ENCODE data around the gene PCBP4. TPM values are rescaled to one million over a fixed set of nuclear protein-coding genes. Genes with fewer than 3 reads are reported as not detected.

PCBP4 gene
- total RNA-seq, 1 donor from 2014 or later: 47.5 TPM

DNA sequence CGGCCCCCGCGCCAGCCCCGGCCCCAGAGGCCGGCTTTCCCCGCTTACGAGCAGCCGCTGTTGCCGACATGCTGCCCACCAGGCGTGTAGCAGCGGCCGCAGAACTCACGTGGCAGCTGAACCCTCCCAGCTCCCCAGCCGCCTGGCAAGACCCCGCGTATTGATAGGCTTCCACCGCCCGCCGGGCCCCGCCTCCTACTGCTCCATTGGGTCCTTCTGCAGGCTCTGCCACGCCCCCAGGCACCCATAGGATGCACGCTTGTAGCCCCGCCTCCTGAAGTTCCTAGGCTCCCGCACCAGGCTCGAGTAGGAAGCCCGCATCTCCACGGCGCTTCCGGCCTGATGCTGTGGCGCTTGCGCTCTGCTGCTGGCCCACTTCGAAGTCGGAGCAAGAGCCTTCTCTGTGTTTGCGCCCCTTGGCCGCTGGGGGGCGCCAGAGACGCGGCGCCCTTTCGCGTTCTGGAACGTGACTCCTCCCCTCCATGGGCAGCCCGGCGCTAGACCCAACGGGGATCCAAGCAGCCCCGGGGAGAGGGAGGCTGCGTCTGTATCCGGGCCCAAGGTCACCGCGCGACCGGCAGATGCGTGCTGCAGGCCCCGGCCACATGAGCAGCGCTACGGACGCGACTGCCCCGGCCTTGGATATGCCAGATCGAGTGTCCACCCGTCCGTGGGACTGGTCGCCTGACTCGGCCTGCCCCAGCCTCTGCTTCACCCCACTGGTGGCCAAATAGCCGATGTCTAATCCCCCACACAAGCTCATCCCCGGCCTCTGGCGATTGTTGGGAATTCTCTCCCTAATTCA lies 25.3 kb downstream of the PCBP4 start, which contains the start of the genes PARP3 and RRP9:
Gene PARP3 (plus strand): TSS at position 566 of the 805 bp plus-strand sequence. CDS start 993 bp downstream, outside the sequence.
Gene RRP9 (minus strand): TSS at position 107 of the 805 bp plus-strand sequence. CDS start 37 bp downstream, at position 70.
- peak within 1 kb of the TSS; percentile 89 for H3K27ac Mint-ChIP-seq (ENCODE audit: unreplicated experiment)
- TF ChIP-seq, protein P1, sequence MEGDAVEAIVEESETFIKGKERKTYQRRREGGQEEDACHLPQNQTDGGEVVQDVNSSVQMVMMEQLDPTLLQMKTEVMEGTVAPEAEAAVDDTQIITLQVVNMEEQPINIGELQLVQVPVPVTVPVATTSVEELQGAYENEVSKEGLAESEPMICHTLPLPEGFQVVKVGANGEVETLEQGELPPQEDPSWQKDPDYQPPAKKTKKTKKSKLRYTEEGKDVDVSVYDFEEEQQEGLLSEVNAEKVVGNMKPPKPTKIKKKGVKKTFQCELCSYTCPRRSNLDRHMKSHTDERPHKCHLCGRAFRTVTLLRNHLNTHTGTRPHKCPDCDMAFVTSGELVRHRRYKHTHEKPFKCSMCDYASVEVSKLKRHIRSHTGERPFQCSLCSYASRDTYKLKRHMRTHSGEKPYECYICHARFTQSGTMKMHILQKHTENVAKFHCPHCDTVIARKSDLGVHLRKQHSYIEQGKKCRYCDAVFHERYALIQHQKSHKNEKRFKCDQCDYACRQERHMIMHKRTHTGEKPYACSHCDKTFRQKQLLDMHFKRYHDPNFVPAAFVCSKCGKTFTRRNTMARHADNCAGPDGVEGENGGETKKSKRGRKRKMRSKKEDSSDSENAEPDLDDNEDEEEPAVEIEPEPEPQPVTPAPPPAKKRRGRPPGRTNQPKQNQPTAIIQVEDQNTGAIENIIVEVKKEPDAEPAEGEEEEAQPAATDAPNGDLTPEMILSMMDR (IDR thresholded peaks at IDR 0.05): peak; percentile 100
- no peaks in the 10 kb centered on the region for H3K9me3 Mint-ChIP-seq (ENCODE audit: unreplicated experiment)
- DNase-seq (ENCODE audit: extremely low spot score, unreplicated experiment): peak; percentile 100
- H3K4me1 Mint-ChIP-seq (ENCODE audit: unreplicated experiment): peaks cover 26% of the 10 kb centered on the region
- no peaks in the 10 kb centered on the region for H3K27me3 Mint-ChIP-seq (ENCODE audit: unreplicated experiment)
- peak within 1 kb of the TSS; percentile 84 for H3K4me3 Mint-ChIP-seq (ENCODE audit: unreplicated experiment)
- peaks cover 12% of the 10 kb centered on the region for H3K36me3 Mint-ChIP-seq (ENCODE audit: unreplicated experiment)

- DNase-seq (ENCODE audit: extremely low spot score, unreplicated experiment): no peak
- H3K4me1 Mint-ChIP-seq (ENCODE audit: unreplicated experiment): peaks cover 26% of the 10 kb centered on the region
- H3K4me3 Mint-ChIP-seq (ENCODE audit: unreplicated experiment): peak overlapping the region; percentile 84
- H3K9me3 Mint-ChIP-seq (ENCODE audit: unreplicated experiment): no peaks in the 10 kb centered on the region
- TF ChIP-seq, protein P1 (IDR thresholded peaks at IDR 0.05): no peak
- H3K27ac Mint-ChIP-seq (ENCODE audit: unreplicated experiment): peak overlapping the region; percentile 65
- H3K27me3 Mint-ChIP-seq (ENCODE audit: unreplicated experiment): no peaks in the 10 kb centered on the region
- peaks cover 15% of the 10 kb centered on the region for H3K36me3 Mint-ChIP-seq (ENCODE audit: unreplicated experiment)
Measured at GRCh38 chr3:51941463-51941797, 25.8 kb downstream of the PCBP4 start.

DNA sequence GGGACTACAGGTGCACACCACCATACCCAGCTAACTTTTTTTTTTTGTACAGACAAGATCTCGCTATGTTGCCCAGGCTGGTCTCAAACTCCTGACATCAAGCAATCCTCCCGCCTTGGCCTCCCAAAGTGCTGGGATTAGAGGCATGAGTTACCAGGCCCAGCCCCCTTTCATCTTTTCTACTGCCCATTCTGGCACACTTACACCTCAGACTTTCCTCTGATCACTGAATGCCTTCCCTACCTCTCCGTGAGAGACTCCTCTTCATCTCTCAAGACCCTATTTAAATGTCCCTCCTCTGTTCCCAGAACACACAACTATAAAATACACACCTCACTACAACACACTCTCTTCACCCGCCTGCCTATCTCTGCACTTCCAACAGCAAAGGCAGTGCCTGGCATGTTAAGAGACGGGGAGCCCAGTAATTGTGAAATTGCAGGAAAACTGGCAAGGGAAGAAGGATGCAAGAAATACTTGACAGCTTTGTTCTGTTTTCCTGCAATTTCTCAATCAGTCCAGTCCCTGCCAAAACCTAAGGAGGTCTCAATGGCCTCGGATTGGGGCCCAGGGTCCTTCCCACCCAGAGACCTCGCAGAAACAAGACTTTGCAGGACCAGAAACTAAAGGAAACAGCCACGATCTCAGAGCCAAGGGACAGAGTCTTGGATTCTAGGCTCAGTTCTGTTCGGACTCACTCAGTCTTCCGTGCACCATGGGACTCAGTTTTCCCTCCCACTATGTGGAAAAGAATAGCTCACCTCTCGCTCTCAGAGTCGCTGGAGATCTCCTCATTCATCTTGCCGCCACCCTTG lies 26.4 kb downstream of the PCBP4 start:
- peak; percentile 57 for DNase-seq (ENCODE audit: extremely low spot score, unreplicated experiment)
- Mint-ChIP-seq H3K9me3 (ENCODE audit: unreplicated experiment) (no peaks in the 10 kb centered on the region), H3K27ac (ENCODE audit: unreplicated experiment) (peak overlapping the region; percentile 65), H3K27me3 (ENCODE audit: unreplicated experiment) (no peaks in the 10 kb centered on the region), H3K36me3 (ENCODE audit: unreplicated experiment) (peaks cover 18% of the 10 kb centered on the region), H3K4me1 (ENCODE audit: unreplicated experiment) (peaks cover 26% of the 10 kb centered on the region), H3K4me3 (ENCODE audit: unreplicated experiment) (peak overlapping the region; percentile 84)
- TF ChIP-seq, protein P1 (IDR thresholded peaks at IDR 0.05): no peak

GRCh38 chr3:51938780-51939425 lies 28.4 kb downstream of the PCBP4 start:
- H3K27ac Mint-ChIP-seq (ENCODE audit: unreplicated experiment): no peak overlapping the region
- H3K36me3 Mint-ChIP-seq (ENCODE audit: unreplicated experiment): peaks cover 27% of the 10 kb centered on the region
- no peak overlapping the region for H3K4me3 Mint-ChIP-seq (ENCODE audit: unreplicated experiment)
- no peaks in the 10 kb centered on the region for H3K9me3 Mint-ChIP-seq (ENCODE audit: unreplicated experiment)
- no peaks in the 10 kb centered on the region for H3K27me3 Mint-ChIP-seq (ENCODE audit: unreplicated experiment)
- TF ChIP-seq, protein P1 (IDR thresholded peaks at IDR 0.05): no peak
- peaks cover 23% of the 10 kb centered on the region for H3K4me1 Mint-ChIP-seq (ENCODE audit: unreplicated experiment)
- DNase-seq (ENCODE audit: extremely low spot score, unreplicated experiment): peak; percentile 60
